ENCODE data around the gene NIM1K. TPM values are rescaled to one million over a fixed set of nuclear protein-coding genes. Genes with fewer than 3 reads are reported as not detected.

Gene NIM1K
- polyA plus RNA-seq, 1 of the 3 experiments (the other 2 are of a cell fraction): 0.16 TPM

DNA sequence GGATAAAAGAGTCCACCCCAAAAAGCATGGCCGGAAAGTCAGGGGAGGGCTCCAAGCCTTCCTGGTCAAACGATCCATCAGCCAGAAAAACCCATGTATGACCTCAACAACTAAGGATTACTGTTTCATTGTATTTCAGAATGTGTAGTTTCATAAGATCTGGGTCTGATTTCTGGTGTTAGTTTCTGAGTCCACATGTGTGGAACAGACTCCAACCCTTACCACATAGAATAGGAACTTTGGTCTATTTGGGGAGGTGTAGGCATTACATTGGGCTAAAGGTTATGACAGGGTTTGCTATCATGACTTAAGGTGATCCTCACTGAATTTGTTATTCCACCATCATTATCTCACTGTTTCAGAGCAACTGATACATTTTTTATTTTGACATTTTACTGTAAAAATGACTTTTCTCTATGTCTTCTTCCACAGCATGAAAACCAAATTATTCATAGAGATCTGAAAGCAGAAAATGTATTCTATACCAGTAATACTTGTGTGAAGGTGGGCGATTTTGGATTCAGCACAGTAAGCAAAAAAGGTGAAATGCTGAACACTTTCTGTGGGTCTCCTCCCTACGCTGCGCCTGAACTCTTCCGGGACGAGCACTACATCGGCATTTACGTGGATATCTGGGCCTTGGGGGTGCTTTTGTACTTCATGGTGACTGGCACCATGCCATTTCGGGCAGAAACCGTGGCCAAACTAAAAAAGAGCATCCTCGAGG, 87.7 kb downstream of the NIM1K start:
- no peaks in the 10 kb centered on the region for H3F3A ChIP-seq (replicated peaks; ENCODE audit: insufficient read depth)
- peaks cover 19% of the 10 kb centered on the region; the same call in 1 of the 2 replicates for H3K27me3 ChIP-seq (ENCODE audit: insufficient read depth)
- TF ChIP-seq EZH2phosphoT487 (IDR thresholded peaks at IDR 0.05; ENCODE audit: borderline replicate concordance, low read depth) (no peak), GATA2 (CRISPR knock-in tag; IDR thresholded peaks at IDR 0.05) (no peak), TEAD4 (IDR thresholded peaks at IDR 0.05; ENCODE audit: borderline replicate concordance, insufficient read depth) (no peak), GABPA (IDR thresholded peaks at IDR 0.05; ENCODE audit: low read depth) (no peak), MEF2A (IDR thresholded peaks at IDR 0.05; ENCODE audit: borderline replicate concordance, low read depth) (no peak), CHD2 (IDR thresholded peaks at IDR 0.05; ENCODE audit: low read length, partially characterized antibody) (no peak), NRF1 (IDR thresholded peaks at IDR 0.05; ENCODE audit: low read depth, low read length) (no peak), RCOR1 (IDR thresholded peaks at IDR 0.05; ENCODE audit: low read length) (no peak), TAF1 (IDR thresholded peaks at IDR 0.05; ENCODE audit: borderline replicate concordance, low read depth, low read length) (no peak), JUND (IDR thresholded peaks at IDR 0.05) (no peak), RFX5 (IDR thresholded peaks at IDR 0.05; ENCODE audit: low read length) (no peak), FOXJ3 (CRISPR knock-in tag; IDR thresholded peaks at IDR 0.05) (no peak), FOSL2 (IDR thresholded peaks at IDR 0.05; ENCODE audit: borderline replicate concordance, low read depth) (no peak), ELF1 (IDR thresholded peaks at IDR 0.05) (no peak), EP300 (IDR thresholded peaks at IDR 0.05; ENCODE audit: borderline replicate concordance in 1 of 2, low read depth in 1 of 2, low read length in 1 of 2) (no peak), RXRA (IDR thresholded peaks at IDR 0.05; ENCODE audit: borderline replicate concordance, low read depth) (no peak)
- TF ChIP-seq, protein P1, sequence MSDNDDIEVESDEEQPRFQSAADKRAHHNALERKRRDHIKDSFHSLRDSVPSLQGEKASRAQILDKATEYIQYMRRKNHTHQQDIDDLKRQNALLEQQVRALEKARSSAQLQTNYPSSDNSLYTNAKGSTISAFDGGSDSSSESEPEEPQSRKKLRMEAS (IDR thresholded peaks at IDR 0.05; ENCODE audit: low read depth): no peak
- TF ChIP-seq, protein P2, sequence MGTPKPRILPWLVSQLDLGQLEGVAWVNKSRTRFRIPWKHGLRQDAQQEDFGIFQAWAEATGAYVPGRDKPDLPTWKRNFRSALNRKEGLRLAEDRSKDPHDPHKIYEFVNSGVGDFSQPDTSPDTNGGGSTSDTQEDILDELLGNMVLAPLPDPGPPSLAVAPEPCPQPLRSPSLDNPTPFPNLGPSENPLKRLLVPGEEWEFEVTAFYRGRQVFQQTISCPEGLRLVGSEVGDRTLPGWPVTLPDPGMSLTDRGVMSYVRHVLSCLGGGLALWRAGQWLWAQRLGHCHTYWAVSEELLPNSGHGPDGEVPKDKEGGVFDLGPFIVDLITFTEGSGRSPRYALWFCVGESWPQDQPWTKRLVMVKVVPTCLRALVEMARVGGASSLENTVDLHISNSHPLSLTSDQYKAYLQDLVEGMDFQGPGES (IDR thresholded peaks at IDR 0.05; ENCODE audit: low read depth, low read length): no peak
- TF ChIP-seq, protein P3, sequence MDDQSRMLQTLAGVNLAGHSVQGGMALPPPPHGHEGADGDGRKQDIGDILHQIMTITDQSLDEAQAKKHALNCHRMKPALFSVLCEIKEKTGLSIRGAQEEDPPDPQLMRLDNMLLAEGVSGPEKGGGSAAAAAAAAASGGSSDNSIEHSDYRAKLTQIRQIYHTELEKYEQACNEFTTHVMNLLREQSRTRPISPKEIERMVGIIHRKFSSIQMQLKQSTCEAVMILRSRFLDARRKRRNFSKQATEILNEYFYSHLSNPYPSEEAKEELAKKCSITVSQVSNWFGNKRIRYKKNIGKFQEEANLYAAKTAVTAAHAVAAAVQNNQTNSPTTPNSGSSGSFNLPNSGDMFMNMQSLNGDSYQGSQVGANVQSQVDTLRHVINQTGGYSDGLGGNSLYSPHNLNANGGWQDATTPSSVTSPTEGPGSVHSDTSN (IDR thresholded peaks at IDR 0.05): no peak
- H3K4me2 ChIP-seq: no peak overlapping the region
- H3K9me2 ChIP-seq: no peaks in the 10 kb centered on the region
- H2AFZ ChIP-seq (ENCODE audit: low read depth): no peak overlapping the region
- H3K79me2 ChIP-seq (ENCODE audit: insufficient read depth): no peaks in the 10 kb centered on the region
- H3K4me1 ChIP-seq (ENCODE audit: control insufficient read depth in 1 of 2, insufficient read depth in 2 of 2, low read depth in 1 of 2, low read length in 1 of 2): no peaks in the 10 kb centered on the region
- no peaks in the 10 kb centered on the region for H3K9me3 ChIP-seq
- no peaks in the 10 kb centered on the region for H4K20me1 ChIP-seq (ENCODE audit: insufficient read depth)
- POLR2A ChIA-PET: no interaction called here
- H3K4me3 ChIP-seq (ENCODE audit: low read depth in 2 of 2, low read length in 1 of 2): no peak overlapping the region
- H3K36me3 ChIP-seq (replicated peaks in 1 of 2; ENCODE audit: control insufficient read depth in 1 of 2, insufficient read depth in 2 of 2, low read length in 1 of 2): no peaks in the 10 kb centered on the region
- no peak for DNase-seq
- WGBS (ENCODE audit: low lambda C conversion rate): 48% methylated on average over 12 of the region's 12 CpGs
- no peak overlapping the region for H3K9ac ChIP-seq
- CTCF ChIA-PET: no interaction called here
- H3K27ac ChIP-seq (ENCODE audit: low read depth in 2 of 2, low read length in 1 of 2): no peak overlapping the region
